ENCODE measurements around the gene INTS3. TPM values are rescaled to one million over a fixed set of nuclear protein-coding genes. Genes with fewer than 3 reads are reported as not detected.

INTS3 gene
- total and polyA plus RNA-seq, 2 donors (not counting 3 experiments of a cell fraction or from before 2014, with no cell fraction given) = 61.9 to 63.1 TPM

DNA sequence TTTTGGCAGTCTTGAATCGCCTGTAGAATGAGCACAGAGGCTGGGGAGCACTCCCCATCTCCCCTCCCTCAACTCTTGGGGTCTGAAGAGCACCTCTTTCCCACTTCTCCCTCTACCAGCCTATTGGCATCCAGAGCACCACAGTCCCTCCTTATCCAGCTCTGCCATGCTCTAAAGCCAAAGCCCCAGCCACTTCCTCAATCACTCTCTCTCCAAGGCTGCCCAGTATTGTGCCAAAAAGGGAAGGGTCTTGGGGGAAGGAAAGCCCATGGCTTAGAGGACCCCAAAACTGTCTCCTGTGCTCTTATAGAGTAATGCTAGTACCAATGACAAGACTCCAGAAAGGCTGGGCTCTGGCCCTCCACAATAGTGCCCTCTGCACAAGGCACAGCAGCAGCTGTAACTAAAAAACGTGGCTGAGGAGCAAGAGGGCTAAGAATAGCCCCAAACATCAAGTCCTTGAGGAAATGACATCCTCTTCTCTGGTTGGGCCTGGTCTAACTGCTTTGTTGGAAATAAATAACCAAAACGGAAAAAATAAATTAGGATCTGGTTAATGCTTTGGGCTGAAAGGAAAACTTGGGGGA lies 75.7 kb downstream of the INTS3 start:
- CTCF ChIA-PET = interaction anchor here (1.5 kb wide), 1 partner anchor 184 kb away, joined by 3 read pairs; no protein-coding TSS in a partner anchor
- no TSS peak for BruUV-seq (replicated peaks)
- Histone ChIP-seq H3K27me3 (ENCODE audit: control insufficient read depth in 2 of 2, insufficient read depth in 2 of 2, low read length in 2 of 2) (no peaks in the 10 kb centered on the region), H2AFZ (ENCODE audit: low read depth, low read length) (no peak overlapping the region), H3K79me2 (ENCODE audit: control insufficient read depth, insufficient read depth, low read length) (no peaks in the 10 kb centered on the region), H3K9me1 (replicated peaks; ENCODE audit: control insufficient read depth, extremely low read depth, insufficient read depth, low read length) (no peaks in the 10 kb centered on the region), H3K4me3 (replicated peaks in 1 of 3; ENCODE audit: insufficient read depth in 1 of 3, low read depth in 1 of 3, low read length in 3 of 3) (no peak overlapping the region), H3K9me3 (replicated peaks; ENCODE audit: control insufficient read depth, insufficient read depth, low read length) (no peaks in the 10 kb centered on the region), H3K4me1 (ENCODE audit: control insufficient read depth, extremely low read depth, insufficient read depth, low read length) (peaks cover 4% of the 10 kb centered on the region), H4K20me1 (replicated peaks; ENCODE audit: control insufficient read depth, extremely low read depth, insufficient read depth, low read length) (no peaks in the 10 kb centered on the region), H3K27ac (ENCODE audit: insufficient read depth, low read depth, low read length) (no peak overlapping the region), H3K36me3 (ENCODE audit: control insufficient read depth in 2 of 2, extremely low read depth in 1 of 2, insufficient read depth in 2 of 2, low read length in 2 of 2) (peaks cover 0 to 11% of the 10 kb centered on the region in 2 experiments), H3K9ac (replicated peaks; ENCODE audit: extremely low read depth, insufficient read depth, low read length) (no peak overlapping the region), H3K4me2 (ENCODE audit: insufficient read depth, low read length) (no peak overlapping the region)
- no peak for TF ChIP-seq FOS (IDR thresholded peaks at IDR 0.05; ENCODE audit: borderline replicate concordance, insufficient read depth, low read length)
- TF ChIP-seq MYC (IDR thresholded peaks at IDR 0.05; ENCODE audit: low read depth, low read length) = no peak
- DNase-seq (ENCODE audit: low read depth, low spot score) = no peak
- dilution Hi-C loops (cut with MboI; ENCODE audit: extremely low pct_ligation_motif_present, low sequenced_read_pairs) (no loop called here), intact Hi-C loops (cut with micrococcal nuclease) (no loop called here)
- no peak for FAIRE-seq
- POLR2A ChIA-PET = no interaction called here

DNA sequence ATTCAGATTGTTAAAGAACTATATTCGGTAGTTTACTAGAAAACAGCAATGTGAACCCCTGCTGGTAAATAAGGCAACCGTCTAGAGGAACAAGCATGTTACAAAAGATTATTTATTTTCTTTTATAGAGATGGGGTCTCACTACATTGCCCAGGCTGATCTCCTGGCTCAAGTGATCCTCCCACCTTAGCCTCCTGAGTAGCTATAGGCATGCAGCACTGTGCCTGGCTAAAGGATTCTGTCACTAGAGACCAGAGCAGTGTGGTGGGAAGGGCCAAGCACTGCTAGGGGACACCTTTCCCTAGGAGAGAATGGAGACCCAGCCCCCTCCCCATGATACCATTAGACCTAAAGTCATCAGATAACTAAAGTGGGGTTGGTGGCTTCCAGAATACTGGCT lies 76.3 kb downstream of the INTS3 start:
- CTCF ChIA-PET = interaction anchor here (1.8 kb wide), 1 partner anchor 142 kb away, joined by 9 read pairs; the partner anchor contains the start of gene DENND4B
- H3K9ac ChIP-seq (replicated peaks; ENCODE audit: extremely low read depth, insufficient read depth, low read length) = no peak overlapping the region
- no peaks in the 10 kb centered on the region for H3K27me3 ChIP-seq (ENCODE audit: control insufficient read depth in 2 of 2, insufficient read depth in 2 of 2, low read length in 2 of 2)
- no peak overlapping the region for H2AFZ ChIP-seq (ENCODE audit: low read depth, low read length)
- no peaks in the 10 kb centered on the region for H3K9me1 ChIP-seq (replicated peaks; ENCODE audit: control insufficient read depth, extremely low read depth, insufficient read depth, low read length)
- no peaks in the 10 kb centered on the region for H3K9me3 ChIP-seq (replicated peaks; ENCODE audit: control insufficient read depth, insufficient read depth, low read length)
- peaks cover 0 to 14% of the 10 kb centered on the region in 2 experiments for H3K36me3 ChIP-seq (ENCODE audit: control insufficient read depth in 2 of 2, extremely low read depth in 1 of 2, insufficient read depth in 2 of 2, low read length in 2 of 2)
- dilution Hi-C loops (cut with MboI; ENCODE audit: extremely low pct_ligation_motif_present, low sequenced_read_pairs) (no loop called here), intact Hi-C loops (cut with micrococcal nuclease) (no loop called here)
- no peak for FAIRE-seq
- no peak overlapping the region for H3K27ac ChIP-seq (ENCODE audit: insufficient read depth, low read depth, low read length)
- no TSS peak for BruUV-seq (replicated peaks)
- TF ChIP-seq MYC (IDR thresholded peaks at IDR 0.05; ENCODE audit: low read depth, low read length) = no peak
- TF ChIP-seq CTCF (IDR thresholded peaks at IDR 0.05; ENCODE audit: extremely low read depth in 1 of 2, insufficient read depth in 1 of 2, low read depth in 1 of 2, low read length in 2 of 2) = no peak
- no peak for TF ChIP-seq POLR2AphosphoS5 (IDR thresholded peaks at IDR 0.05; ENCODE audit: insufficient read depth, low read depth, low read length)
- no peak for TF ChIP-seq JUN (IDR thresholded peaks at IDR 0.05; ENCODE audit: borderline replicate concordance, insufficient read depth, insufficient read length, low read depth)
- TF ChIP-seq FOS (IDR thresholded peaks at IDR 0.05; ENCODE audit: borderline replicate concordance, insufficient read depth, low read length) = no peak
- no peak for TF ChIP-seq MAX (IDR thresholded peaks at IDR 0.05; ENCODE audit: insufficient read depth, insufficient read length)
- H3K4me2 ChIP-seq (ENCODE audit: insufficient read depth, low read length) = no peak overlapping the region
- H3K4me3 ChIP-seq (replicated peaks in 1 of 3; ENCODE audit: insufficient read depth in 1 of 3, low read depth in 1 of 3, low read length in 3 of 3) = no peak overlapping the region
- no peak for DNase-seq (ENCODE audit: low read depth, low spot score)
- H3K79me2 ChIP-seq (ENCODE audit: control insufficient read depth, insufficient read depth, low read length) = no peaks in the 10 kb centered on the region
- peaks cover 4% of the 10 kb centered on the region for H3K4me1 ChIP-seq (ENCODE audit: control insufficient read depth, extremely low read depth, insufficient read depth, low read length)
- POLR2A ChIA-PET = no interaction called here
- H4K20me1 ChIP-seq (replicated peaks; ENCODE audit: control insufficient read depth, extremely low read depth, insufficient read depth, low read length) = no peaks in the 10 kb centered on the region
